Thyroid gland (tissue), 4 donors: Measurements from ENCODE around the gene SCN10A. TPM values are rescaled to one million over a fixed set of nuclear protein-coding genes. Genes with fewer than 3 reads are reported as not detected.

Source experiments
- DNase-seq, 2 donors: peaks; one replicate each; pipeline ENCODE4 v3.0.0-alpha.2; 2019
- H3K27ac ChIP-seq, 3 donors: fragments of 200-600 bp; sonication (generic); 1 replicate in 2 of 3; 2 replicates in 1 of 3; pipeline ENCODE4 v1.5.1; 2016 to 2019; ENCODE audit warnings: mild to moderate bottlenecking in 1 of 3, moderate library complexity in 1 of 3
- H3K27me3 ChIP-seq: fragments of 200-600 bp; sonication (generic); one replicate; pipeline ENCODE4 v1.5.1; 2019
- H3K36me3 ChIP-seq, 2 donors: fragments of 200-600 bp; sonication (generic); one replicate each; pipeline ENCODE4 v1.5.1; 2016 to 2019
- H3K4me1 ChIP-seq, 2 donors: fragments of 200-600 bp; sonication (generic); one replicate each; pipeline ENCODE4 v1.5.1; 2017 to 2019
- H3K4me3 ChIP-seq, 3 donors: fragments of 200-600 bp; sonication (generic); replicated peaks in 1 of 3; 1 replicate in 2 of 3; 2 replicates in 1 of 3; pipeline ENCODE4 v1.5.1; 2016; ENCODE audit warnings: mild to moderate bottlenecking in 1 of 3
- H3K9me3 ChIP-seq: fragments of 200-600 bp; sonication (generic); one replicate; pipeline ENCODE4 v1.5.1; 2017
- POLR2A ChIP-seq, 2 donors: fragments of 450-650 bp; IDR thresholded peaks; one replicate each; pipeline ENCODE4 v1.6.1; 2017; ENCODE audit warnings: antibody characterized with exemption in 2 of 2, mild to moderate bottlenecking in 2 of 2, moderate library complexity in 1 of 2
- WGBS, 2 donors: methylation state at CpG; one replicate each; pipeline ENCODE4 v1.1.5; 2017; 5-methylcytosine and 5-hydroxymethylcytosine counted together
- intact Hi-C: fragments of 100-400 bp; cut with DNase I; formaldehyde crosslinking; loops from one replicate; pipeline ENCODE4 v1.15.1; 2023
- total RNA-seq, 4 donors: library from RNA; depleted of rRNA; stranded (reverse); fragments of >200 nt; gene quantifications; one replicate each; pipeline ENCODE4 v1.2.3, GENCODE V29; 2016
- TF ChIP-seq, protein P1 (sequence below), 6 experiments: fragments of 200-600 bp in 3 of 6; fragments of 450-650 bp in 3 of 6; sonication (generic) in 3 of 6; IDR thresholded peaks; one replicate each; pipeline ENCODE4 v1.5.1; 2016 to 2019; ENCODE audit warnings: antibody characterized with exemption in 6 of 6, mild to moderate bottlenecking in 2 of 6, inconsistent platforms in 1 of 6, moderate library complexity in 1 of 6

Gene SCN10A
- total RNA-seq, 4 donors from 2014 or later: not detected

DNA sequence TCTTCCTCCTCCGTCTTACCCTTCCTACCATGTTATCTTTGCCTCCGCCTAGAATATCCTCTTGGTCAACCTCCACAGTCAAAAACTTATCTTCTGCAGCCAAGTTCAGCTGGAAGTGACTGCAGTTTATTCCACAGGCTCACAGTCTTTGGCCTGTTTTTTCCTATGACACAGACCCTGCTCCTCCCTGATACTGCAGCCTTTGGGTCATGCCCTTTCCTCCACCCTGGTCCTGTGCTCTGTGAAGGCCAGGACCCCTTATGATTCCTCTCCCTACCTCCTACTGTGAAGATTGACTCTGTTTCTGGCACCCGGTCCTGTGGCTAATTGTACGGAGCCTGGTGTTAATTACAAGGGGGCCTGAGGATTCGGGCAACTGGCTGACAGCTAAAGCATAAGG, 117.3 kb downstream of the SCN10A start:
- no peaks in the 10 kb centered on the region for H3K36me3 ChIP-seq
- intact Hi-C loops: no loop called here
- 75 to 85% methylated on average over 5 of the region's 5 CpGs for WGBS, 2 donors

DNA sequence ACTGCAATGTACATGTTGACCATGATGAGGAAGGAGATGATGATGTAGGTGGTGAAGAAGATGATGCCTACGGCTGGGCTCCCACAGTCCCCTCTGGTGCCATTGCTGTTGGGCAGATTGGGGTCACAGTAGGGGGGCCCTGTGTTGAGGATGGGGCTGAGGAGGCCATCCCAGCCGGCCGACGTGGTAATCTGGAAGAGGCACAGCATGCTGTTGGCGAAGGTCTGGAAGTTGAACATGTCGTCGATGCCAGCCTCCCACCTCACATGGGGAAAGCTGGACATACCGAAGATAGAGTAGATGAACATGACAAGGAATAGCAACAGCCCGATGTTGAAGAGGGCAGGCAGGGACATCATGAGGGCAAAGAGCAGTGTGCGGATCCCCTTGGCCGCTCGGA, 118.0 kb downstream of the SCN10A start:
- DNase-seq: no peak
- intact Hi-C loops: no loop called here
- Histone ChIP-seq H3K27me3 (no peaks in the 10 kb centered on the region), H3K4me1 (no peaks in the 10 kb centered on the region), H3K9me3 (no peaks in the 10 kb centered on the region), H3K36me3 (no peaks in the 10 kb centered on the region), H3K27ac (no peak overlapping the region), H3K4me3 (no peak overlapping the region)
- TF ChIP-seq POLR2A (IDR thresholded peaks at IDR 0.05): no peak
- TF ChIP-seq, protein P1, sequence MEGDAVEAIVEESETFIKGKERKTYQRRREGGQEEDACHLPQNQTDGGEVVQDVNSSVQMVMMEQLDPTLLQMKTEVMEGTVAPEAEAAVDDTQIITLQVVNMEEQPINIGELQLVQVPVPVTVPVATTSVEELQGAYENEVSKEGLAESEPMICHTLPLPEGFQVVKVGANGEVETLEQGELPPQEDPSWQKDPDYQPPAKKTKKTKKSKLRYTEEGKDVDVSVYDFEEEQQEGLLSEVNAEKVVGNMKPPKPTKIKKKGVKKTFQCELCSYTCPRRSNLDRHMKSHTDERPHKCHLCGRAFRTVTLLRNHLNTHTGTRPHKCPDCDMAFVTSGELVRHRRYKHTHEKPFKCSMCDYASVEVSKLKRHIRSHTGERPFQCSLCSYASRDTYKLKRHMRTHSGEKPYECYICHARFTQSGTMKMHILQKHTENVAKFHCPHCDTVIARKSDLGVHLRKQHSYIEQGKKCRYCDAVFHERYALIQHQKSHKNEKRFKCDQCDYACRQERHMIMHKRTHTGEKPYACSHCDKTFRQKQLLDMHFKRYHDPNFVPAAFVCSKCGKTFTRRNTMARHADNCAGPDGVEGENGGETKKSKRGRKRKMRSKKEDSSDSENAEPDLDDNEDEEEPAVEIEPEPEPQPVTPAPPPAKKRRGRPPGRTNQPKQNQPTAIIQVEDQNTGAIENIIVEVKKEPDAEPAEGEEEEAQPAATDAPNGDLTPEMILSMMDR (IDR thresholded peaks at IDR 0.05): no peak
- WGBS, 2 donors: 95 to 96% methylated on average over 12 of the region's 12 CpGs

More for the DNA sequence above, 117.3 kb downstream of the SCN10A start:
- DNase-seq: no peak
- Histone ChIP-seq H3K27ac (no peak overlapping the region), H3K9me3 (no peaks in the 10 kb centered on the region), H3K4me1 (no peaks in the 10 kb centered on the region), H3K27me3 (no peaks in the 10 kb centered on the region), H3K4me3 (no peak overlapping the region)
- TF ChIP-seq POLR2A (IDR thresholded peaks at IDR 0.05): no peak
- TF ChIP-seq, protein P1 (IDR thresholded peaks at IDR 0.05): no peak

DNA sequence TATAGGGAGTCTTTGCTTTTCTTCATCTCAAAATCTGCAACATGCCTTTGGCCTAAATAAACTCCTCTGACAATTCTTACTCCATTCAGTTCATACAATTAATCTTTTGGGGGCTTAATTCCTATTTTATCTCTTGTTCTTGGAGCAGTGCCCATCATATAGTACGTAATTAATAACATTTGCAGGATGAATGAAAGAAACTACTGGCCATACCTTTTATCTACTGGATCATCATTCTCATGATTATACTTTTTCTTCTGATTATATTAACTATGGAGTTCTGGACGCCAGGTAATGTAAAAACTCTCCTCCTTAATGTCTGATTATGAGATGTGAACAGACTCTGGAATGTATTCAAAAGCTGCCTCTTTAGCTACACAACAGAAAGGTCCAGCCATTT, 120.0 kb downstream of the SCN10A start:
- Histone ChIP-seq H3K27ac (no peak overlapping the region), H3K27me3 (no peaks in the 10 kb centered on the region), H3K36me3 (no peaks in the 10 kb centered on the region), H3K4me1 (no peaks in the 10 kb centered on the region), H3K9me3 (no peaks in the 10 kb centered on the region), H3K4me3 (no peak overlapping the region)
- intact Hi-C loops: no loop called here
- WGBS, 2 donors: 73 to 75% methylated on average over 2 of the region's 2 CpGs
- TF ChIP-seq, protein P1 (IDR thresholded peaks at IDR 0.05): no peak
- no peak for TF ChIP-seq POLR2A (IDR thresholded peaks at IDR 0.05)
- DNase-seq: no peak

DNA sequence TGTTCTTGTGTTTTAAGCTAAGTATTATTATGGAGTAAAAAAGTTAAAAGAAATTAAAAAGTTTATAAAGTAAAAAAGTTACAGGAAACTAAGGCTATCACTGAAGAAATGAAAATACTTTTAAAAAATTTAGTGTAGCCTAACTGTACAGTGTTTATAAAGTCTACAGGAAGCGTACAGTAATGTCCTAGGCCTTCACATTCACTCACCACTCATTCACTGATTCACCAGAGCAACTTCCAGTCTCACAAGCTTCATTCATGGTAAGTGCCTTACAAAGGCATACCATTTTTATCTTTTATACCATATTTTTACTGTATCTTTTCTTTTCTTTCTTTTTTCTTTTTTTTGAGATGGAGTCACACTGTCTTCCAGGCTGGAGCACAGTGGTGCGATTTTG, 125.8 kb downstream of the SCN10A start:
- H3K4me3 ChIP-seq: no peak overlapping the region
- H3K36me3 ChIP-seq: no peaks in the 10 kb centered on the region
- TF ChIP-seq, protein P1 (IDR thresholded peaks at IDR 0.05): no peak
- no peak for TF ChIP-seq POLR2A (IDR thresholded peaks at IDR 0.05)
- H3K4me1 ChIP-seq: no peaks in the 10 kb centered on the region
- no peaks in the 10 kb centered on the region for H3K27me3 ChIP-seq
- WGBS, 2 donors: 92% methylated on average over 2 of the region's 2 CpGs
- intact Hi-C loops: no loop called here
- H3K9me3 ChIP-seq: no peaks in the 10 kb centered on the region
- H3K27ac ChIP-seq: no peak overlapping the region
- no peak for DNase-seq

DNA sequence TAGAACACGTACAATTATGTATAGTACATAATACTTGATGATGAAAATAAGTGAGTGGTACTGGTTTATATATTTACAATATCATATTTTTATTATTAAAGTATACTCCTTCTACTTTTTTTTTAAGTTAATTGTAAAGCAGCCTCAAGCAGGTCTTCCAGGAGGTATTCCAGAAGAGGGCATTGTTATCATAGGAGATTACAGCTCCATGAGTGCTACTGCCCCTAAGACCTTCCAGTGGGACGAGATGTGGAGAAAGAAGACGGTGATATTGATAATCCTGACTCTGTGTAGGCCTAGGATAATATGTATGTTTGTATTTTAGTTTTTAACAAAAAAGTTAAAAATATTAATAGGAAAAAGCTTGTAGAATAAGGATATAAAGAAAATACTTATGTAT, 126.2 kb downstream of the SCN10A start:
- no peaks in the 10 kb centered on the region for H3K36me3 ChIP-seq
- DNase-seq: no peak
- no peaks in the 10 kb centered on the region for H3K27me3 ChIP-seq
- no peaks in the 10 kb centered on the region for H3K9me3 ChIP-seq
- TF ChIP-seq, protein P1 (IDR thresholded peaks at IDR 0.05): no peak
- no peak for TF ChIP-seq POLR2A (IDR thresholded peaks at IDR 0.05)
- no peak overlapping the region for H3K4me3 ChIP-seq
- intact Hi-C loops: no loop called here
- WGBS, 2 donors: 78 to 83% methylated on average over 3 of the region's 3 CpGs
- H3K4me1 ChIP-seq: no peaks in the 10 kb centered on the region
- no peak overlapping the region for H3K27ac ChIP-seq
